ENCODE measurements around the gene CLNK. TPM values are rescaled to one million over a fixed set of nuclear protein-coding genes. Genes with fewer than 3 reads are reported as not detected.

Gene CLNK
- polyA plus RNA-seq, 2 of the 4 experiments (the other 2 are of a cell fraction): not detected

- no peak for TF ChIP-seq HMGXB4 (CRISPR knock-in tag; IDR thresholded peaks at IDR 0.05; ENCODE audit: borderline replicate concordance)
Observed at GRCh38 chr4:10715696-10716095, 31.1 kb upstream of the CLNK start (continued).

- no peak overlapping the region for H3K4me2 ChIP-seq
- FAIRE-seq: no peak
- no peak for ATAC-seq
- H3K9me3 ChIP-seq: no peaks in the 10 kb centered on the region
- no peaks in the 10 kb centered on the region for H3K4me1 ChIP-seq
- H3K27ac ChIP-seq: no peak overlapping the region
- CTCF ChIA-PET: no interaction called here
- POLR2A ChIA-PET: no interaction called here
- WGBS (ENCODE audit: missing lambda C conversion rate): 0% methylated on average over 4 of the region's 4 CpGs
- no peak for DNase-seq (ENCODE audit: low read depth in 1 of 2, low spot score in 1 of 2)
- TF ChIP-seq ESRRA (IDR thresholded peaks at IDR 0.05; ENCODE audit: borderline replicate concordance, low read length): no peak
- TF ChIP-seq MAZ (IDR thresholded peaks at IDR 0.05; ENCODE audit: borderline replicate concordance, low read depth, low read length): no peak
- TF ChIP-seq JUNB (IDR thresholded peaks at IDR 0.05): no peak
- no peak for TF ChIP-seq MAX (IDR thresholded peaks at IDR 0.05)
- no peak for TF ChIP-seq TFCP2L1 (CRISPR knock-in tag; IDR thresholded peaks at IDR 0.05)
- TF ChIP-seq FOXS1 (CRISPR knock-in tag; IDR thresholded peaks at IDR 0.05): no peak
- no peak for TF ChIP-seq PBX3 (IDR thresholded peaks at IDR 0.05)
- no peak for TF ChIP-seq USF2 (IDR thresholded peaks at IDR 0.05)
- TF ChIP-seq BCL3 (IDR thresholded peaks at IDR 0.05): no peak
- no peak for TF ChIP-seq ELK1 (IDR thresholded peaks at IDR 0.05; ENCODE audit: low read depth, low read length)
- TF ChIP-seq EHMT2 (IDR thresholded peaks at IDR 0.05; ENCODE audit: low read depth): no peak
- no peak overlapping the region for H3K4me3 ChIP-seq
Observed at GRCh38 chr4:10715135-10715534, 30.6 kb upstream of the CLNK start.

GRCh38 chr4:10713591-10713990 is 29.0 kb upstream of the CLNK start:
- no peak for ATAC-seq
- ChIA-PET POLR2A (no interaction called here), CTCF (no interaction called here)
- H3K4me1 ChIP-seq: no peaks in the 10 kb centered on the region
- no peak for TF ChIP-seq ATOH8 (CRISPR knock-in tag; IDR thresholded peaks at IDR 0.05; ENCODE audit: low read depth)
- TF ChIP-seq ZFP36 (IDR thresholded peaks at IDR 0.05; ENCODE audit: borderline replicate concordance, partially characterized antibody): no peak
- no peak for TF ChIP-seq FOSB (CRISPR knock-in tag; IDR thresholded peaks at IDR 0.05)
- TF ChIP-seq PHF8 (IDR thresholded peaks at IDR 0.05; ENCODE audit: borderline replicate concordance, low read depth): no peak
- TF ChIP-seq REST (IDR thresholded peaks at IDR 0.05): no peak
- no peak for TF ChIP-seq RFX5 (IDR thresholded peaks at IDR 0.05)
- no peak for TF ChIP-seq MAFK (IDR thresholded peaks at IDR 0.05; ENCODE audit: partially characterized antibody)
- no peak for TF ChIP-seq EHMT2 (IDR thresholded peaks at IDR 0.05; ENCODE audit: low read depth)
- no peak for TF ChIP-seq TFCP2L1 (CRISPR knock-in tag; IDR thresholded peaks at IDR 0.05)
- TF ChIP-seq ZSCAN20 (CRISPR knock-in tag; IDR thresholded peaks at IDR 0.05): no peak
- TF ChIP-seq HMGXB4 (CRISPR knock-in tag; IDR thresholded peaks at IDR 0.05; ENCODE audit: borderline replicate concordance): no peak
- no peak for TF ChIP-seq SREBF2 (IDR thresholded peaks at IDR 0.05)
- TF ChIP-seq SMC3 (IDR thresholded peaks at IDR 0.05): no peak
- FAIRE-seq: no peak
- H3K27ac ChIP-seq: no peak overlapping the region
- no peaks in the 10 kb centered on the region for H3K9me3 ChIP-seq
- no peak for DNase-seq (ENCODE audit: low read depth in 1 of 2, low spot score in 1 of 2)
- 4% methylated on average over 3 of the region's 3 CpGs for WGBS (ENCODE audit: missing lambda C conversion rate)
- no peak overlapping the region for H3K4me3 ChIP-seq
- no peak overlapping the region for H3K4me2 ChIP-seq
